GM19240 (cell line): Measurements from ENCODE around the gene LOX.
"Not testable (repeated sequence)": the region's sequence is repeated elsewhere in the genome, so short reads cannot be mapped to it uniquely, and the experiment has no call there.

Experiments used
- DNase-seq: peaks from one replicate; pipeline ENCODE4 v3.0.0; 2011; ENCODE audit warnings: low spot score; ENCODE audit not compliant: insufficient read length

LOX gene

DNA sequence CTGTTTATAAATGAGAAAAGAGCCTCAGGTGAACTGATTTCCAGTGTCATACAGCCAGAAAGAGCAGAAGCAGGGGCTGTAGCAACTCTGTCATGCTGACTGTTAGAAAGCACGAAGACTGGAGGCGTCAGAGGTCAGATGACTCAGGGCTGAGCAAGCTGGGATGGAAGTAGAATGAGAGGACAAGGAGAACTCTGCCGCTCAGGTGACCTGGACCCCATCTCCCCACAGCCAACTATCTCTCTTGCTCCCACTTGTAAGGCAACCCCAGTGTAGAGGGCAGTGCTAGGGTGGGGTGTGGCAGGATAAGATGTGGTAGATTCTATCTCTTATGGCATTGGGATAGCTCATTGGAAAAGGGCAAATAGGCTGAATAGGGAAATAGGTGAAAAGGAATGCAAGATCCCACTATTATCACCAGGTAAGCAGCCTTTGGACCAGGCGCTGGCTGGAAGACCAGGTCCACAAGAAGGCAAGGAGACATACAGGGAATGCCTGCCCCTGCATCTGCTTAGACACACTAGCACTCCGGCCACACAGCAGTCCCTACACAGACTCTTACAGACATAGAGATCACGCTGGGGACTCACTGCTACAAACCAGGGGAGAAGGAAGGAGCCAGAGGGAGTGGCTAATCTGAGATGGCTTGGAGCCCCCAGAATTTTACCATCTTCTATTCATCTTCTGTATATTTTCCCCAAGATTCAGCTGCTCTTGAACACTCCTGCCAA lies 21.2 kb upstream of the LOX start:
- no peak for DNase-seq

GRCh38 chr5:122097391-122097790 lies 19.3 kb upstream of the LOX start:
- DNase-seq = no peak

GRCh38 chr5:122095158-122095557 lies 17.1 kb upstream of the LOX start:
- no peak for DNase-seq

DNA sequence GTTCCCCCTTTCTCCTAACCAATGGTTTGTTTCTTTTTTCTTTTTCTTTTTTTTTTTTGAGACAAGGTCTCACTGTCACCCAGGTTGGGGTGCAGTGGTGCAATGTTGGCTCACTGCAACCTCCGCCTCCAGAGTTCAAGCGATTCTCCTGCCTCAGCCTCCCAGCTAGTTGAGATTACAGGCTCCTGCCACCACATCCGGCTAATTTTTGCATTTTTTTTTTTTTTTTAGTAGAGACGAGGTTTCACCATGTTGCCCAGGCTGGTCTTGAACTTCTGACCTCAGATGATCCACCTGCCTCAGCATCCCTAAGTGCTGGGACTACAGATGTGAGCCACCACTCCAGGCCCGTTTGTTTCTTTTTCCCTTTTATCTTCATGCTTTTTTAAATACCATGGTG lies 16.2 kb upstream of the LOX start:
- DNase-seq = not testable (repeated sequence)

GRCh38 chr5:122093415-122094180 lies 15.5 kb upstream of the LOX start:
- no peak for DNase-seq

- DNase-seq = no peak
These were observed 14.0 kb upstream of the LOX start for GRCh38 chr5:122091936-122092600.

DNA sequence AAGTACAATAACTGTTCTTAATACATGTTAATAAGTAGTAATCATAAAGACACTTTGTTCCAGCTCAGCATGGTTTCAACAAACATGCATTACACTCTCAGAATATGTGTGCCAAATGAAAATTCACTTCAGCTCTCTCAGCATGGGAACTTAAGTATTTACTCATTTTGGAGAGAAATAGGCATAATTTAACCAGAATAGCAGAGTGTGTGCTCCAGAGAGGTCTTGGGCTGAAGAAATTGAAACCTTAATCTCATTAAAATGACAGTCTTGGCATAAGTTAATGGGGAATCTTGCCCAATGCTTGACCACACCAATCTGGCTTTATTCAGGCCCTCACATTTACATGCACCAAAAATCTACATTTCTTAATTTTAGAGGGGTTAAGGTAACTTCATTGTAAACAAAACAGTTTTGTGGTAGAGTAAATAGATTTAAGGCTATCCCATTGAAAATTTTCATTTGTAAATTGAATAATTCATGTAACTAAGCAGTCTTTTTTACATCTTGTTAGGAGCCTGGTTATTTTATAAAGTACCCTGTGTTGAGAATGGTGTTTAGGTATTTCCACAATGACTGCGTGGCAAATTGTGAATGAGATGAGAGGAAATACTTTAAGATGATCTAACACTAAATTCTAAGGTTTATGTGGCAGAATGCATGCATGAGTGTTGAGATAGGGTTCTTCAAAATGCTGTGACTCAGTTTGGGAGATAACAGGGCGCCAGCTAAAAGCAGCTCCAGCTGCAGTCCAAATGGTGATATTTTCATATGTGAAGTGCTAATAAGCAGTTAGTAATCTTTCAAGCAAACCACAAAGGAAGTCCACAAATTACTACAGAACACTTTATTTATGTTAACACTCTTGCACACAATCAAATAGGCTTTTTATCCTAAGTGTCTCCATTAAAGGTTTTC lies 11.3 kb upstream of the LOX start:
- DNase-seq = no peak

- no peak for DNase-seq
These were observed 7.0 kb upstream of the LOX start for GRCh38 chr5:122085041-122085440.

DNA sequence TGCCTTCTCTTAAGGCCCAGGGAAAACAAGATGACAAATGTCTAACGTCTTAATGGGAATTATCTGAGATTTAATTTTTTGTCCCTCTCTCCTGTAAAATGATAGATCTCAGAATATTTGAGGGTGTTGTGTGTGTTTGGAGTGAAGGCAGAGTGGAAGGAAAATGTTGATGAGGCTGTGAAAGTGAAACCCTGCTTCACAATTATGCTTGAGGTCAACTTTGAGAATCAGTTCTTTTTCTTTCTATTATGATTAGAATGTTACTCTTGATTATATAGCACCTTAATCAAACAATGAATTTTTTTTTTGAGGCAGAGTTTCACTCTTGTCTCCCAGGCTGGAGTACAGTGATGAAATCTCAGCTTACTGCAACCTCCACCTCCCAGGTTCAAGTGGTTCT lies 5.5 kb upstream of the LOX start:
- no peak for DNase-seq

- no peak for DNase-seq
These were observed 3.5 kb upstream of the LOX start for GRCh38 chr5:122081541-122081940.

GRCh38 chr5:122077366-122078115 lies 518 bp downstream of the LOX start:
- DNase-seq = no peak

DNA sequence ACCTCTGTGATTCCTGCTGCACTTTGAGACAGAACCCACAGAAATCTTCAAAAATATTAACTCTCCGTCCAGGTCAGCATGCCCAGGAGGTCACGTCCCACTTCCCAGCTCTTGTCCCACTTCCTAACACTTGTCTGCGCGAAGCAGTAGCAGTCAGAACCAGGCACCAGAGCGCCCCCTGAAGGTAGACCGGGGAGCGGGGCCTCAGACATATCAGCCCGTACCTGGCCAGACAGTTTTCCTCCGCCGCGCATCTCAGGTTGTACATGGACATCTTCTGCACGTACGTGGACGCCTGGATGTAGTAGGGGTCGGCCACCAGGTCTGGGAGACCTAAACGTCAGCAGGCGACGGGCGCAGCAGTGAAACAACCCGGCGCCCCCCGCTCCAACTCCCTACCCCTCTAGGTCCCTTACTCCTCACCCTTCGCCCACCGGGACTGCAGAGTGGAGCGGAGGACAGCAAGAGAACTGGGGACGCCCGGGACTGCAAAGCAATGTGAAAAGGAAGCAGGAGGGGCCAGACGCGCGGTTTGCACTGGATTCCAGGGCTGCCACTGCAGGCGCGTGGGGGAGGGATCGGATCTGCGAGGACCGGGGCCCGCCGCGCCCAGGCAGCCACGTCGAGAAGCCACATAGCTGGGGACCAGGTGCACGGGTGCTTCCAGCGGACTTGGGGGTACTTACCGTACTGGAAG lies 1.2 kb downstream of the LOX start:
- DNase-seq = no peak

DNA sequence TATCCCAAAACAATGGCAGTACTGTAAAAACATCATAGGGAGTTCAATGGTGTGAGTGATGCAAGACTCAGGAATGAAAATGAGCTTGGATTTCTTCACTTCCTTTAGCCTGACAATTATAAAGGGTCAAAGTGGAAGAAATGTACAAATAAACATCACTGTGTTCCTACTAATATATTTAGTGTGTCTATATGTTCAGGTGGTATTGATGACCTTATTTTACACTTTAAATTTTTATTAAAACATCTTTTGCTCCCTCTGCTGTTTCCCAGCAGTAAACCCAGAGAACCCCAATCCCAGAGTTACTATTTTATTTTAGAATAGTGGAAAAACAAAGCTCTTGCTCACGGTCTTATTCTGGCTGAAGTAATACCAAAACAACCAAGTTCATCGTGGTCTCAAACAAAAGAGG lies 2.0 kb downstream of the LOX start:
- DNase-seq = no peak

DNA sequence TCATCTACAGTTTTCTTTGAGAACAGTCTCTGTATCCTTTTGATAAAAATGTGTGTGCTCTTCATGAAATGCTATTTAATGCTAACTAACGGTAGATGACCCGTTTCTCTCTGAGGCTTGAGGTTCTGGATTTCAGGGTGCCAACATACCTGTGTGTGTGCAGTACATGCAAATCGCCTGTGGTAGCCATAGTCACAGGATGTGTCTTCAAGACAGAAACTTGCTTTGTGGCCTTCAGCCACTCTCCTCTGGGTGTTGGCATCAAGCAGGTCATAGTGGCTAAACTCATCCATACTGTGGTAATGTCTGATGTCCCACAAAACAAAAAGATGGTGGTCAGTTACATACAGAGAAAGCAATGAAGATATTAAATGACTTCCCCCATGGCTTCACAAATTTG lies 4.2 kb downstream of the LOX start:
- DNase-seq = no peak

DNA sequence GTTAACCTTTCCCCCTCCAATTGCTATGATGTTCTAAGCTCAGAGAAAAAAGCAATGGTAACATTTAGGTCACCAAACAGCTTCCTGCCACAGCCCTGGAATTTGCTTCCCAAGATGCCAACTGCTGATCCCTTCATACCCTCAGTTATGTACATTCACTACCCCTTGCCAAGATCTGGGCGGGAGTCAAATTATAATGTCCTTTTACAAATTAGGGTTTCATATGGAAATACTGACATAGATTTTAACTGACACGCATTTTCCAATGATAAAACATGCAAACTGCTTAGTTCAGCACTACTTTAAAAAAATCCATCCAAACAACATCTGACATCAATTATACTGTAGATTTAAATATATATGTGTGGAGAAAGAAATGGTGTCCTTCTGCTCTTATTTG lies 5.0 kb downstream of the LOX start:
- no peak for DNase-seq

DNA sequence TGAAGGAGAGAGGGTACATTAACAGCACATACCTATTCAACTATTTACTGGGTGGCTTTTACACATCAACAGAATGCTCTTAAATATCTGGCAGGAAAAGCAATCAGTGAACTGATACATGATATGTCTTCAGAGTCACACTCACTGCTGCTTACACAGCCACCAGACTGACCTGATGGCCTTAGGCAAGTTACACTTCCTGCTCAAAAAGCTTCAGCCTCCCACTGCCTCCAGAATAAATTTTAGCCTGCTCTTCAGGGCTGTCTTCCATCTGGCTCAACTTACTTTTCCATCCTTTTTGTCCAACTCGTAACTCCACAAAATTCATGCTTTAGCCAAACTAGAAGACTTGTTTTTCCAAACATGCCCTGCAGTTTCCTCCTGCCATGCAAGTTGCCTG lies 10.7 kb downstream of the LOX start:
- no peak for DNase-seq

GRCh38 chr5:122064992-122065391 lies 13.1 kb downstream of the LOX start:
- no peak for DNase-seq

DNA sequence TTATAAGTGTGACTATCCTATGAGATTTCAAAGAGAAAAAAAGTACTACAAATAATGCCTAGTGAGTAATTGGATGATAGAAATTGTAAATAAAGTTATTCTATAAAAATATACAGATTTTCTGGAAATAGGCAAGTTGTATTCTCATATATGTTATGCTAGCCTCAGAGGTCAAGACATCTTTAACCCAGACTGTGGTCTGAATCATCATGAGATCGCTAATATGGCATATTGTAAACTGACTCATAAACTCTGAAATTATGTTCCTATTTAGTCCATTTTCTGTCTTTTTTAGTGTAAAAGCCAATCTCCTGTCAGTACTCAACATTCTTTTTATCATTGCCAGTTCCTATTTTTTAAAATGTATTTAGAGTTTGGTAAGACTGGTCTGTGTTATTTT lies 14.2 kb downstream of the LOX start:
- DNase-seq = no peak

GRCh38 chr5:122062205-122062604 lies 15.9 kb downstream of the LOX start:
- no peak for DNase-seq

GRCh38 chr5:122056913-122057312 lies 21.1 kb downstream of the LOX start:
- DNase-seq = no peak
